Erythroblast (primary cell): ENCODE data around the gene HECW1.

Experiments
- GATA1 ChIP-seq: IDR thresholded peaks from 2 replicates; pipeline ENCODE4 v1.6.1; 2011; ENCODE audit warnings: low read depth, mild to moderate bottlenecking, control low read depth, low read length, moderate library complexity
- POLR2A ChIP-seq: IDR thresholded peaks from 2 replicates; pipeline ENCODE4 v1.6.1; 2011; ENCODE audit warnings: mild to moderate bottlenecking, low read length

- no peak for TF ChIP-seq POLR2A
- no peak for TF ChIP-seq GATA1
Measured at GRCh38 chr7:43391518-43391917, 279.1 kb downstream of the HECW1 start.
